H1 (cell line): ENCODE measurements around the gene SH2D4B. TPM values are rescaled to one million over a fixed set of nuclear protein-coding genes. Genes with fewer than 3 reads are reported as not detected.

Experiments
- EZH2 ChIP-seq: fragments of 200-600 bp; sonication (generic); IDR thresholded peaks from 2 replicates; pipeline ENCODE4 v1.7.1; 2012; ENCODE audit warnings: low read depth, mild to moderate bottlenecking, moderate library complexity, low read length, inconsistent platforms; ENCODE audit not compliant: severe bottlenecking
- SUZ12 ChIP-seq: fragments of 200-600 bp; sonication (generic); IDR thresholded peaks from 2 replicates; pipeline ENCODE4 v1.6.1; 2012; ENCODE audit warnings: mild to moderate bottlenecking, inconsistent platforms, low read length, moderate library complexity, mixed read lengths
- polyA plus RNA-seq, 7 experiments: library from polyadenylated mRNA; depleted of rRNA in 3 of 7; stranded (reverse) in 5 of 7; unstranded in 2 of 7; fragments of >200 nt in 5 of 7; fragments of 200-250 nt in 2 of 7; gene quantifications; 1 replicate in 5 of 7; 2 replicates in 1 of 7; 4 replicates in 1 of 7; pipeline versions ENCODE4 v1.2.1 to v1.2.3, GENCODE V29; 2011 to 2013; ENCODE audit warnings: missing spikeins in 2 of 7, mixed read lengths in 2 of 7
- total RNA-seq: library from RNA; stranded (reverse); fragmentation: NEBNext Ultra II Directional; extraction: Animal tissue kit (Norgen Biotek cat#: 25700); gene quantifications from 2 replicates; pipeline ENCODE4 v1.2.1, GENCODE V29; 2021

SH2D4B gene
- total and polyA plus RNA-seq, 2 of the 8 experiments (the other 6 are each of a cell fraction or from before 2014, with no cell fraction given): 0.06 to 0.13 TPM

- TF ChIP-seq SUZ12 (no peak), EZH2 (no peak)
Observed at GRCh38 chr10:80603516-80603915, 65.8 kb downstream of the SH2D4B start (continued).
